OCI-LY3 (cell line): ENCODE results near the gene DCTPP1.

Experiments used
- H2AFZ ChIP-seq: fragments of 200-600, 300-600 bp; shearing (Covaris generic); 2 replicates; pipeline ENCODE4 v1.6.0; 2014; ENCODE audit warnings: antibody characterized with exemption, low read depth, low read length
- H3K27ac ChIP-seq: fragments of 200-600, 300-600 bp; sonication (generic); 2 replicates; pipeline ENCODE4 v1.5.1; 2014; ENCODE audit warnings: mild to moderate bottlenecking, low read length, moderate library complexity, mixed read lengths
- H3K27me3 ChIP-seq: fragments of 200-600, 300-600 bp; sonication (generic); 2 replicates; pipeline ENCODE4 v1.6.1; 2014; ENCODE audit warnings: low read depth, low read length, mixed read lengths
- H3K36me3 ChIP-seq: fragments of 200-600, 300-600 bp; sonication (generic); replicated peaks from 2 replicates; pipeline ENCODE3; 2014; ENCODE audit warnings: low read depth, low read length, mixed read lengths
- H3K4me1 ChIP-seq: fragments of 300-600, 200-600 bp; sonication (generic); 2 replicates; pipeline ENCODE4 v1.6.1; 2014; ENCODE audit warnings: low read length, mixed read lengths
- H3K4me2 ChIP-seq: fragments of 200-600, 300-600 bp; sonication (generic); 2 replicates; pipeline ENCODE4 v1.6.1; 2014; ENCODE audit warnings: low read length, mixed read lengths
- H3K4me3 ChIP-seq: fragments of 300-600, 200-600 bp; sonication (generic); 2 replicates; pipeline ENCODE4 v1.5.1; 2014; ENCODE audit warnings: antibody characterized with exemption, mild to moderate bottlenecking, low read length, moderate library complexity
- H3K79me2 ChIP-seq: fragments of 300-600, 200-600 bp; shearing (Covaris generic); 2 replicates; pipeline ENCODE4 v1.6.1; 2014; ENCODE audit warnings: mild to moderate bottlenecking, low read length, mixed read lengths
- H3K9ac ChIP-seq: fragments of 300-600, 200-600 bp; shearing (Covaris generic); 2 replicates; pipeline ENCODE4 v1.6.0; 2014; ENCODE audit warnings: mild to moderate bottlenecking, low read length, moderate library complexity
- H3K9me3 ChIP-seq: fragments of 200-600, 300-600 bp; shearing (Covaris generic); 2 replicates; pipeline ENCODE4 v1.6.1; 2014; ENCODE audit warnings: low read length, mixed read lengths; ENCODE audit not compliant: insufficient read depth
- H4K20me1 ChIP-seq: fragments of 200-600, 300-600 bp; sonication (generic); 2 replicates; pipeline ENCODE4 v1.6.1; 2016; ENCODE audit warnings: low read length, mixed read lengths; ENCODE audit not compliant: insufficient read depth
- EZH2phosphoT487 ChIP-seq: fragments of 200-600 bp; shearing (Covaris generic); IDR thresholded peaks from 2 replicates; pipeline ENCODE4 v1.6.1; 2018; ENCODE audit warnings: antibody characterized with exemption, mixed run types, low read depth
- TF ChIP-seq, protein P1 (sequence below): fragments of 200-600, 300-600 bp; sonication (generic); IDR thresholded peaks from 2 replicates; pipeline ENCODE4 v1.5.1; 2014; ENCODE audit warnings: antibody characterized with exemption, low read length, low read depth

Gene DCTPP1

DNA sequence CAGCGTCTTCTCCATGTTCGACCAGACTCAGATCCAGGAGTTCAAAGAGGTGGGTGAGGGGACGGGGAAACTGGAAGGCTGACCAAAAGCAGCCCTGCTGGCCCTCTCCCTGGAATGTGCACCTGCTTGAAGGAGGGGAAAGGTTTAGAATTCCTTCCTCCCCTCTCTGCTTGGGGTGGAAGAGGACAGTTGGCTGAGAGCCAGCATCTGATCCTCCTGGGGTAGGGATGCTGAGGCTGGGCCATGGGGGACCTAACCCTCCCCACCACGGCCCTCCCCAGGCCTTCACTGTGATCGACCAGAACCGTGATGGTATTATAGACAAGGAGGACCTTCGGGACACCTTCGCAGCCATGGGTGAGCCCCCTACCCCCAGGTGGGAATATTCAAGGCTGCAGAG is 54.0 kb downstream of the DCTPP1 start:
- Histone ChIP-seq H3K4me1 (peaks cover 21% of the 10 kb centered on the region), H3K36me3 (peaks cover 5% of the 10 kb centered on the region), H4K20me1 (no peaks in the 10 kb centered on the region), H3K4me2 (no peak overlapping the region), H2AFZ (no peak overlapping the region), H3K9me3 (no peaks in the 10 kb centered on the region), H3K79me2 (peaks cover 9% of the 10 kb centered on the region; the same call in 1 of the 2 replicates), H3K27ac (no peak overlapping the region), H3K4me3 (no peak overlapping the region), H3K27me3 (no peaks in the 10 kb centered on the region), H3K9ac (no peak overlapping the region)
- TF ChIP-seq, protein P1, sequence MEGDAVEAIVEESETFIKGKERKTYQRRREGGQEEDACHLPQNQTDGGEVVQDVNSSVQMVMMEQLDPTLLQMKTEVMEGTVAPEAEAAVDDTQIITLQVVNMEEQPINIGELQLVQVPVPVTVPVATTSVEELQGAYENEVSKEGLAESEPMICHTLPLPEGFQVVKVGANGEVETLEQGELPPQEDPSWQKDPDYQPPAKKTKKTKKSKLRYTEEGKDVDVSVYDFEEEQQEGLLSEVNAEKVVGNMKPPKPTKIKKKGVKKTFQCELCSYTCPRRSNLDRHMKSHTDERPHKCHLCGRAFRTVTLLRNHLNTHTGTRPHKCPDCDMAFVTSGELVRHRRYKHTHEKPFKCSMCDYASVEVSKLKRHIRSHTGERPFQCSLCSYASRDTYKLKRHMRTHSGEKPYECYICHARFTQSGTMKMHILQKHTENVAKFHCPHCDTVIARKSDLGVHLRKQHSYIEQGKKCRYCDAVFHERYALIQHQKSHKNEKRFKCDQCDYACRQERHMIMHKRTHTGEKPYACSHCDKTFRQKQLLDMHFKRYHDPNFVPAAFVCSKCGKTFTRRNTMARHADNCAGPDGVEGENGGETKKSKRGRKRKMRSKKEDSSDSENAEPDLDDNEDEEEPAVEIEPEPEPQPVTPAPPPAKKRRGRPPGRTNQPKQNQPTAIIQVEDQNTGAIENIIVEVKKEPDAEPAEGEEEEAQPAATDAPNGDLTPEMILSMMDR, result no peak
- no peak for TF ChIP-seq EZH2phosphoT487

DNA sequence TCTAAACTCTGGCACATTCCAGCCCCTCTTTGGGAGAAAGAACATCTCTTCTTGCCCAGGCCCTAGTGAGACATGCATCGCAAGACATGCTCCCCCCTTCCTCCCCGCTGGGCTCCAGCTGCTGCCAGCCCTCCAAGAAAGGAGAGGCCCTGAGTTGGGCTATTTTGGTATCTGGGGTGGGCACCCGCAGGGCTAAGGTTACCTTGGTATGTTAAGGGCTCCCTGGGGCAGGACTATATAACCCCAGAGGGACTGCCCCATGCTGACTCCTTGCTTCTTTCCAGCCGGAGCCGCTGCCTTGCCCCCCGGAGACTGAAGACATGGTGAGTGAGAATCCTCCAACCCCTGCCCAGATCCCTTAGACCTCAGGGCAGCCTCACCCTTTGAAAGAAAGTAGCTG is 55.3 kb downstream of the DCTPP1 start, which contains the start of gene MYL11:
Gene MYL11, plus strand, starts transcription at position 265 of the 400 bp plus-strand sequence. Its CDS starts 56 bp downstream, at position 321.
- H3K9ac ChIP-seq, result no peak within 1 kb of the TSS

More for the DNA sequence above, 55.3 kb downstream of the DCTPP1 start, which contains the start of gene MYL11:
- H3K4me3 ChIP-seq, result no peak within 1 kb of the TSS
- H4K20me1 ChIP-seq, result no peaks in the 10 kb centered on the region
- H3K79me2 ChIP-seq, result peaks cover 10% of the 10 kb centered on the region
- H3K4me1 ChIP-seq, result peaks cover 21% of the 10 kb centered on the region
- H2AFZ ChIP-seq, result no peak within 1 kb of the TSS
- no peaks in the 10 kb centered on the region for H3K27me3 ChIP-seq
- H3K4me2 ChIP-seq, result no peak within 1 kb of the TSS
- no peaks in the 10 kb centered on the region for H3K36me3 ChIP-seq
- TF ChIP-seq, protein P1, result no peak
- no peak for TF ChIP-seq EZH2phosphoT487
- H3K9me3 ChIP-seq, result no peaks in the 10 kb centered on the region
- no peak within 1 kb of the TSS for H3K27ac ChIP-seq
